IPS DF 6.9 (cell line): ENCODE data around the gene AK4.

Experiments
- DNase-seq: peaks from one replicate; pipeline ENCODE4 v3.0.0-alpha.2; 2013; ENCODE audit warnings: low read depth, low spot score
- H3K27ac ChIP-seq: one replicate; pipeline ENCODE4 v1.5.1; 2013; ENCODE audit warnings: low read length, control low read depth
- H3K27me3 ChIP-seq: 2 replicates; pipeline ENCODE4 v1.6.1; 2013; ENCODE audit warnings: mild to moderate bottlenecking, low read length; ENCODE audit not compliant: control insufficient read depth, insufficient read depth
- H3K36me3 ChIP-seq: 2 replicates; pipeline ENCODE4 v1.6.1; 2013; ENCODE audit warnings: low read length; ENCODE audit not compliant: control insufficient read depth, insufficient read depth
- H3K4me1 ChIP-seq: 2 replicates; pipeline ENCODE4 v1.6.1; 2013; ENCODE audit warnings: low read length; ENCODE audit not compliant: control insufficient read depth, insufficient read depth
- H3K4me3 ChIP-seq: 2 replicates; pipeline ENCODE4 v1.5.1; 2013; ENCODE audit warnings: mild to moderate bottlenecking, low read length
- H3K9me3 ChIP-seq: 2 replicates; pipeline ENCODE4 v1.6.1; 2013; ENCODE audit warnings: low read length, inconsistent platforms; ENCODE audit not compliant: control insufficient read depth, insufficient read depth
- WGBS: extraction: QIAGEN DNeasy Blood & Tissue Kit; methylation state at CpG from one replicate; pipeline ENCODE4 v1.1.7; 2013; ENCODE audit warnings: mixed read lengths, missing lambda C conversion rate; ENCODE audit not compliant: insufficient read length, insufficient coverage; 5-methylcytosine and 5-hydroxymethylcytosine counted together

AK4 gene

GRCh38 chr1:65165269-65165993 lies 17.4 kb downstream of the AK4 start:
- no CpG with 5 or more reads among the region's 5 CpGs for WGBS
- Histone ChIP-seq H3K27me3 (no peaks in the 10 kb centered on the region), H3K9me3 (no peaks in the 10 kb centered on the region), H3K27ac (no peak overlapping the region), H3K36me3 (no peaks in the 10 kb centered on the region), H3K4me3 (no peak overlapping the region), H3K4me1 (no peaks in the 10 kb centered on the region; the same call in 1 of the 2 replicates)
- no peak for DNase-seq

GRCh38 chr1:65166572-65167305 lies 18.7 kb downstream of the AK4 start:
- Histone ChIP-seq H3K27me3 (no peaks in the 10 kb centered on the region), H3K36me3 (no peaks in the 10 kb centered on the region), H3K4me1 (no peaks in the 10 kb centered on the region; the same call in 1 of the 2 replicates), H3K27ac (no peak overlapping the region), H3K4me3 (no peak overlapping the region), H3K9me3 (no peaks in the 10 kb centered on the region)
- no CpG with 5 or more reads among the region's 7 CpGs for WGBS
- DNase-seq = no peak

GRCh38 chr1:65167586-65168242 lies 19.7 kb downstream of the AK4 start:
- no peak overlapping the region for H3K4me3 ChIP-seq
- H3K4me1 ChIP-seq = no peaks in the 10 kb centered on the region; the same call in 1 of the 2 replicates
- no peaks in the 10 kb centered on the region for H3K9me3 ChIP-seq
- no peaks in the 10 kb centered on the region for H3K27me3 ChIP-seq
- H3K27ac ChIP-seq = no peak overlapping the region
- DNase-seq = no peak
- H3K36me3 ChIP-seq = no peaks in the 10 kb centered on the region
- WGBS = no CpG with 5 or more reads among the region's 5 CpGs

GRCh38 chr1:65168867-65169266 lies 20.9 kb downstream of the AK4 start:
- Histone ChIP-seq H3K4me3 (no peak overlapping the region), H3K36me3 (no peaks in the 10 kb centered on the region), H3K9me3 (no peaks in the 10 kb centered on the region), H3K27ac (no peak overlapping the region), H3K27me3 (no peaks in the 10 kb centered on the region), H3K4me1 (peaks cover 1% of the 10 kb centered on the region; the same call in 1 of the 2 replicates)
- no CpG with 5 or more reads among the region's 4 CpGs for WGBS
- DNase-seq = no peak

- no peak overlapping the region for H3K27ac ChIP-seq
- H3K4me3 ChIP-seq = no peak overlapping the region
- no peaks in the 10 kb centered on the region for H3K9me3 ChIP-seq
- DNase-seq = no peak
- WGBS = no CpG with 5 or more reads among the region's 10 CpGs
- no peaks in the 10 kb centered on the region for H3K27me3 ChIP-seq
- H3K4me1 ChIP-seq = peaks cover 5% of the 10 kb centered on the region; the same call in 1 of the 2 replicates
- no peaks in the 10 kb centered on the region for H3K36me3 ChIP-seq
These were observed 22.6 kb downstream of the AK4 start for GRCh38 chr1:65170511-65171142.

GRCh38 chr1:65172936-65173690 lies 25.1 kb downstream of the AK4 start:
- no peak for DNase-seq
- H3K4me3 ChIP-seq = no peak overlapping the region
- peaks cover 12% of the 10 kb centered on the region for H3K4me1 ChIP-seq
- no peaks in the 10 kb centered on the region for H3K36me3 ChIP-seq
- no peaks in the 10 kb centered on the region for H3K9me3 ChIP-seq
- H3K27me3 ChIP-seq = no peaks in the 10 kb centered on the region
- no CpG with 5 or more reads among the region's 14 CpGs for WGBS
- H3K27ac ChIP-seq = no peak overlapping the region

GRCh38 chr1:65174585-65174984 lies 26.6 kb downstream of the AK4 start:
- Histone ChIP-seq H3K27me3 (no peaks in the 10 kb centered on the region), H3K4me3 (no peak overlapping the region), H3K36me3 (no peaks in the 10 kb centered on the region), H3K9me3 (no peaks in the 10 kb centered on the region), H3K4me1 (peaks cover 17% of the 10 kb centered on the region), H3K27ac (no peak overlapping the region)
- WGBS = no CpG with 5 or more reads among the region's 3 CpGs
- no peak for DNase-seq

GRCh38 chr1:65175171-65176055 lies 27.4 kb downstream of the AK4 start:
- Histone ChIP-seq H3K4me1 (peaks cover 17% of the 10 kb centered on the region), H3K27ac (no peak overlapping the region), H3K36me3 (no peaks in the 10 kb centered on the region), H3K9me3 (no peaks in the 10 kb centered on the region), H3K4me3 (no peak overlapping the region), H3K27me3 (no peaks in the 10 kb centered on the region)
- no CpG with 5 or more reads among the region's 13 CpGs for WGBS
- no peak for DNase-seq

GRCh38 chr1:65176056-65176450 lies 28.1 kb downstream of the AK4 start:
- DNase-seq = no peak
- WGBS = no CpG with 5 or more reads among the region's 2 CpGs
- no peaks in the 10 kb centered on the region for H3K27me3 ChIP-seq
- no peaks in the 10 kb centered on the region for H3K36me3 ChIP-seq
- H3K9me3 ChIP-seq = no peaks in the 10 kb centered on the region
- no peak overlapping the region for H3K4me3 ChIP-seq
- peaks cover 17% of the 10 kb centered on the region for H3K4me1 ChIP-seq
- H3K27ac ChIP-seq = no peak overlapping the region
